IMR-90 (cell line): ENCODE results near the gene DUS1L. TPM values are rescaled to one million over a fixed set of nuclear protein-coding genes. Genes with fewer than 3 reads are reported as not detected.

Source experiments
- ATAC-seq: fragments of 200-7000 bp; cut with Tn5 transposase; 2 replicates; pipeline ENCODE4 v1.9.1; 2020; ENCODE audit warnings: low read depth, mild to moderate bottlenecking, moderate library complexity
- BruUV-seq: library from RNA; stranded (reverse); fragments of 400-500 nt; replicated peaks from 2 replicates; lab custom pipeline; 2021; lab: Mats Ljungman, UMichigan
- CTCF ChIA-PET: fragments of 300-600 bp; formaldehyde crosslinking; extraction: SDS; loops from one replicate; lab custom pipeline; 2021; ENCODE audit warnings: antibody characterized with exemption; lab: Yijun Ruan, JAX
- POLR2A ChIA-PET: fragments of 300-600 bp; sonication (Branson Sonifier 250); formaldehyde crosslinking; loops from one replicate; lab custom pipeline; 2022; ENCODE audit warnings: antibody characterized with exemption; ENCODE audit not compliant: unreplicated experiment; lab: Charles Lee
- DNase-seq: peaks from one replicate; pipeline ENCODE4 v3.0.0; 2013
- H2AFZ ChIP-seq: replicated peaks from 2 replicates; pipeline ENCODE3; 2013; ENCODE audit warnings: low read length, mild to moderate bottlenecking; ENCODE audit not compliant: poor library complexity
- H2AK5ac ChIP-seq: 2 replicates; pipeline ENCODE4 v1.6.1; 2013; ENCODE audit warnings: low read depth, low read length, inconsistent platforms
- H2AK9ac ChIP-seq: replicated peaks from 2 replicates; pipeline ENCODE3; 2013; ENCODE audit warnings: mild to moderate bottlenecking, low read depth, low read length, moderate library complexity; ENCODE audit not compliant: poor library complexity
- H2BK120ac ChIP-seq: 2 replicates; pipeline ENCODE4 v1.6.1; 2013; ENCODE audit warnings: low read depth, low read length, inconsistent platforms
- H2BK15ac ChIP-seq: 3 replicates; pipeline ENCODE4 v1.6.1; 2013; ENCODE audit warnings: low read depth, low read length, inconsistent platforms
- H2BK20ac ChIP-seq: 2 replicates; pipeline ENCODE4 v1.6.1; 2013; ENCODE audit warnings: low read depth, mild to moderate bottlenecking, inconsistent platforms, low read length, moderate library complexity
- H2BK5ac ChIP-seq: 2 replicates; pipeline ENCODE4 v1.6.1; 2013; ENCODE audit warnings: mild to moderate bottlenecking, low read depth, low read length, inconsistent platforms; ENCODE audit not compliant: poor library complexity, severe bottlenecking
- H3K14ac ChIP-seq: replicated peaks from 2 replicates; pipeline ENCODE4 v1.6.1; 2013; ENCODE audit warnings: low read depth, low read length, inconsistent platforms
- H3K18ac ChIP-seq: 2 replicates; pipeline ENCODE4 v1.6.1; 2013; ENCODE audit warnings: low read depth, low read length, control low read depth
- H3K23ac ChIP-seq: 2 replicates; pipeline ENCODE4 v1.6.1; 2013; ENCODE audit warnings: low read depth, low read length, inconsistent platforms
- H3K27ac ChIP-seq: 2 replicates; pipeline ENCODE4 v1.5.1; 2013; ENCODE audit warnings: mild to moderate bottlenecking, control low read depth, low read length; ENCODE audit not compliant: insufficient read depth
- H3K27me3 ChIP-seq: 2 replicates; pipeline ENCODE4 v1.6.1; 2013; ENCODE audit warnings: low read length; ENCODE audit not compliant: control insufficient read depth, insufficient read depth
- H3K36me3 ChIP-seq: 2 replicates; pipeline ENCODE4 v1.6.1; 2013; ENCODE audit warnings: low read length, mixed read lengths; ENCODE audit not compliant: control insufficient read depth, insufficient read depth
- H3K4ac ChIP-seq: 2 replicates; pipeline ENCODE4 v1.6.1; 2013; ENCODE audit warnings: low read depth, low read length, inconsistent platforms
- H3K4me1 ChIP-seq: 2 replicates; pipeline ENCODE4 v1.6.1; 2013; ENCODE audit warnings: low read length, mixed read lengths; ENCODE audit not compliant: control insufficient read depth, insufficient read depth
- H3K4me2 ChIP-seq: 2 replicates; pipeline ENCODE4 v1.6.1; 2013; ENCODE audit warnings: low read depth, mild to moderate bottlenecking, control low read depth, low read length, moderate library complexity
- H3K4me3 ChIP-seq: 2 replicates; pipeline ENCODE4 v1.5.1; 2013; ENCODE audit warnings: low read depth, mild to moderate bottlenecking, control low read depth, low read length, moderate library complexity; ENCODE audit not compliant: insufficient read depth
- H3K56ac ChIP-seq: 2 replicates; pipeline ENCODE4 v1.6.1; 2013; ENCODE audit warnings: low read length, inconsistent platforms; ENCODE audit not compliant: insufficient read depth; ENCODE audit errors: extremely low read depth
- H3K79me1 ChIP-seq, 2 experiments: 2 replicates each; pipeline ENCODE4 v1.6.1; 2013; ENCODE audit warnings: low read length in 2 of 2, inconsistent platforms in 1 of 2, low read depth in 1 of 2
- H3K9ac ChIP-seq: 2 replicates; pipeline ENCODE4 v1.6.1; 2013; ENCODE audit warnings: low read depth, low read length, control low read depth
- H3K9me1 ChIP-seq: 2 replicates; pipeline ENCODE4 v1.6.1; 2013; ENCODE audit warnings: low read length, inconsistent platforms; ENCODE audit not compliant: insufficient read depth
- H3K9me3 ChIP-seq: 2 replicates; pipeline ENCODE4 v1.6.1; 2013; ENCODE audit warnings: low read length; ENCODE audit not compliant: control insufficient read depth, insufficient read depth
- H4K20me1 ChIP-seq: 2 replicates; pipeline ENCODE4 v1.6.1; 2013; ENCODE audit warnings: low read length, inconsistent platforms; ENCODE audit not compliant: insufficient read depth
- H4K5ac ChIP-seq: 2 replicates; pipeline ENCODE4 v1.6.1; 2013; ENCODE audit warnings: mild to moderate bottlenecking, low read depth, low read length, control low read depth
- H4K8ac ChIP-seq, 2 experiments: 2 replicates each; pipeline ENCODE4 v1.6.1; 2013; ENCODE audit warnings: low read depth in 2 of 2, low read length in 2 of 2, control low read depth in 1 of 2, inconsistent platforms in 1 of 2
- H4K91ac ChIP-seq: 2 replicates; pipeline ENCODE4 v1.6.1; 2013; ENCODE audit warnings: low read depth, low read length, inconsistent platforms; ENCODE audit not compliant: insufficient read depth
- CHD1 ChIP-seq: IDR thresholded peaks from 2 replicates; pipeline ENCODE4 v1.6.1; 2012; ENCODE audit warnings: low read depth, low read length, improper control_type of control experiment
- MXI1 ChIP-seq: IDR thresholded peaks from 2 replicates; pipeline ENCODE4 v1.6.1; 2012; ENCODE audit warnings: low read depth, mild to moderate bottlenecking, low read length, moderate library complexity, borderline replicate concordance
- POLR2A ChIP-seq: IDR thresholded peaks from 2 replicates; pipeline ENCODE4 v1.6.1; 2012; ENCODE audit warnings: mild to moderate bottlenecking, low read depth, low read length
- WGBS, 2 experiments: methylation state at CpG; one replicate each; pipeline versions ENCODE4 v1.1.5 to v1.1.7; 2013; ENCODE audit warnings: missing lambda C conversion rate in 2 of 2; ENCODE audit not compliant: insufficient read length in 1 of 2; ENCODE audit errors: extremely low coverage in 2 of 2; 5-methylcytosine and 5-hydroxymethylcytosine counted together
- dilution Hi-C: fragments of 300-500 bp; cut with HindIII; formaldehyde crosslinking; loops from one replicate; pipeline ENCODE4 v1.14.3; 2018; ENCODE audit warnings: low sequenced_read_pairs; ENCODE audit not compliant: unreplicated experiment
- in situ Hi-C: fragments of 300-500 bp; cut with MboI; formaldehyde crosslinking; loops from 3 replicates; pipeline ENCODE4 v1.14.3; 2019; ENCODE audit warnings: low sequenced_read_pairs, inconsistent platforms, mixed read lengths
- intact Hi-C: fragments of 100-400 bp; cut with micrococcal nuclease; formaldehyde crosslinking; loops from 2 replicates; pipeline ENCODE4 v1.10.0; 2022
- polyA plus RNA-seq, 3 experiments: library from polyadenylated mRNA; depleted of rRNA; stranded (reverse); fragments of >200 nt; gene quantifications; 2 replicates each; pipeline ENCODE4 v1.2.3, GENCODE V29; 2012; ENCODE audit warnings: low replicate concordance in 1 of 3
- total RNA-seq: library from RNA; depleted of rRNA; stranded (reverse); fragments of >200 nt; gene quantifications from 2 replicates; pipeline ENCODE4 v1.2.3, GENCODE V29; 2012

Gene DUS1L
- total and polyA plus RNA-seq, 2 of the 4 experiments (the other 2 are of a cell fraction): 29.0 to 76.9 TPM

- no TSS peak for BruUV-seq
- Histone ChIP-seq H3K4me1 (peaks cover 10% of the 10 kb centered on the region), H3K4me3 (peak overlapping the region; percentile 57), H3K36me3 (peaks cover 32% of the 10 kb centered on the region), H3K14ac (no peak overlapping the region; the same call in 1 of the 2 replicates), H3K23ac (no peak overlapping the region; the same call in 1 of the 2 replicates), H4K20me1 (peaks cover 3% of the 10 kb centered on the region; the same call in 1 of the 2 replicates), H2AK5ac (peak overlapping the region; percentile 43), H4K91ac (no peak overlapping the region; the same call in 1 of the 2 replicates), H3K9ac (peak overlapping the region; percentile 76), H3K79me1 (peaks cover 5 to 36% of the 10 kb centered on the region in 2 experiments; a peak in 3 of 4 replicates), H3K18ac (no peak overlapping the region), H3K9me3 (no peaks in the 10 kb centered on the region), H3K27me3 (no peaks in the 10 kb centered on the region), H4K8ac (peak overlapping the region; percentile 34 to 67; a peak in 3 of 4 replicates), H4K5ac (peak overlapping the region; percentile 25; the same call in 1 of the 2 replicates), H2AFZ (peak overlapping the region; percentile 100), H2BK20ac (no peak overlapping the region), H2BK15ac (no peak overlapping the region), H3K4ac (peak overlapping the region; percentile 29), H3K9me1 (no peaks in the 10 kb centered on the region; the same call in 1 of the 2 replicates), H3K27ac (peak overlapping the region; percentile 51), H3K4me2 (peak overlapping the region; percentile 88), H2AK9ac (peak overlapping the region; percentile 98), H2BK5ac (peak overlapping the region; percentile 21), H2BK120ac (no peak overlapping the region), H3K56ac (no peak overlapping the region)
- peak; percentile 97 for TF ChIP-seq MXI1
- TF ChIP-seq CHD1: no peak
- TF ChIP-seq POLR2A: peak; percentile 46; the same call in 1 of the 2 replicates
- intact Hi-C loops: no loop called here
- peak; percentile 24 for DNase-seq
- 1% methylated on average over 18 of the region's 47 CpGs; no CpG with 5 or more reads in 1 of the 2 experiments for WGBS, 2 experiments
- in situ Hi-C loops: no loop called here
- dilution Hi-C loops: no loop called here
- ChIA-PET POLR2A (no interaction called here), CTCF (no interaction called here)
- peak; percentile 68 for ATAC-seq
These were observed 389 bp downstream of the DUS1L start for GRCh38 chr17:82065193-82065637.
